Mucosa of descending colon (tissue), 3 donors: ENCODE measurements around the gene FRMD1. TPM values are rescaled to one million over a fixed set of nuclear protein-coding genes. Genes with fewer than 3 reads are reported as not detected.
A peak's percentile ranks its signal among the peaks of the same experiment; 100 is the strongest.

Experiments used
- ATAC-seq: fragments of 200-7000 bp; cut with Tn5 transposase; one replicate; pipeline ENCODE4 v1.9.1; 2020; ENCODE audit warnings: mild to moderate bottlenecking, moderate library complexity
- DNase-seq, 3 donors: peaks; one replicate each; pipeline ENCODE4 v3.0.0-alpha.2; 2020
- H3K36me3 ChIP-seq: fragments of 200-600 bp; one replicate; pipeline ENCODE4 v1.8.0; 2021; ENCODE audit warnings: low read depth, mild to moderate bottlenecking
- H3K4me1 ChIP-seq: fragments of 200-600 bp; one replicate; pipeline ENCODE4 v1.8.0; 2021; ENCODE audit warnings: low read depth, mild to moderate bottlenecking
- H3K4me3 ChIP-seq: fragments of 200-600 bp; one replicate; pipeline ENCODE4 v1.8.0; 2021; ENCODE audit warnings: mild to moderate bottlenecking
- H3K9me3 ChIP-seq: fragments of 200-600 bp; one replicate; pipeline ENCODE4 v1.8.0; 2021; ENCODE audit warnings: mild to moderate bottlenecking
- CTCF ChIP-seq: fragments of 200-600 bp; IDR thresholded peaks from one replicate; pipeline ENCODE4 v1.8.0; 2022; ENCODE audit warnings: antibody characterized with exemption, mild to moderate bottlenecking
- intact Hi-C, 2 donors: fragments of 100-400 bp; cut with DNase I in 1 of 2; cut with micrococcal nuclease in 1 of 2; formaldehyde crosslinking; loops; one replicate each; pipeline versions ENCODE4 v1.11.0 to v1.11.1; 2022; cut with DNase I, micrococcal nuclease
- total RNA-seq, 3 donors: library from RNA; stranded (reverse); fragmentation: NEBNext Ultra II Directional in 2 of 3; extraction: Animal tissue kit (Norgen Biotek cat#: 25700) in 2 of 3; gene quantifications; one replicate each; pipeline versions ENCODE4 v1.2.1 to v1.2.4, GENCODE V29; 2021 to 2023
- donor health status: DM: no; HTN: no; CAD: no; lungs with moderate emphysema.
- donor health status: DM: no; HTN: no; CAD: no.
- donor health status: DM: no; HTN: yes; CAD: no.

Gene FRMD1
- total RNA-seq, 3 donors from 2014 or later = 14.3 to 57.5 (median 17.1) TPM

DNA sequence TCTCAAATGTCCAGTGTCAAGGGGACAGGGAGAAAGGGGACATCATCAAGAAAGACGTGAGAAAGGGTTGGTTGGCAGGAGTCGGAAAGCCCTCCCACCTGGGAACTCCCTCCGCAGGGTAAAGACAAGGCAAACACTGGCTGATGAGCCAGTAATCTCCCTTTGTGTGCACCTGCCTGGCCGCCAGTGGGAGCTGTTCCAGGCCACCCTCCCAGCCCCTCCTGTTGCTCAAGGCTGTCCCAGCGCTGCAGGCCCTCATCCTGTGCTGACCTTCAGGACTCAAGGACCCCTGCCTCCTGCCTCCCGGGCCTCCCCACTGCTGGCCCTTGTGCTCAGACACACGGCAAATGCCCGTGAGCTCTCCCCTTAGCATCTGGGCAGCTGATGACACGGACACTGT lies 7.4 kb downstream of the FRMD1 start:
- intact Hi-C loops = no loop called here
- Histone ChIP-seq H3K4me1 (no peaks in the 10 kb centered on the region), H3K4me3 (no peak overlapping the region), H3K36me3 (peaks cover 2% of the 10 kb centered on the region), H3K9me3 (no peaks in the 10 kb centered on the region)
- TF ChIP-seq CTCF = no peak
- peak; percentile 68 for ATAC-seq
- no peak for DNase-seq

- Histone ChIP-seq H3K9me3 (no peaks in the 10 kb centered on the region), H3K4me1 (no peaks in the 10 kb centered on the region), H3K36me3 (peaks cover 2% of the 10 kb centered on the region), H3K4me3 (no peak overlapping the region)
- intact Hi-C loops = no loop called here
- TF ChIP-seq CTCF = no peak
- ATAC-seq (no peak), DNase-seq (no peak)
Measured at GRCh38 chr6:168070804-168071203, 8.2 kb downstream of the FRMD1 start.

DNA sequence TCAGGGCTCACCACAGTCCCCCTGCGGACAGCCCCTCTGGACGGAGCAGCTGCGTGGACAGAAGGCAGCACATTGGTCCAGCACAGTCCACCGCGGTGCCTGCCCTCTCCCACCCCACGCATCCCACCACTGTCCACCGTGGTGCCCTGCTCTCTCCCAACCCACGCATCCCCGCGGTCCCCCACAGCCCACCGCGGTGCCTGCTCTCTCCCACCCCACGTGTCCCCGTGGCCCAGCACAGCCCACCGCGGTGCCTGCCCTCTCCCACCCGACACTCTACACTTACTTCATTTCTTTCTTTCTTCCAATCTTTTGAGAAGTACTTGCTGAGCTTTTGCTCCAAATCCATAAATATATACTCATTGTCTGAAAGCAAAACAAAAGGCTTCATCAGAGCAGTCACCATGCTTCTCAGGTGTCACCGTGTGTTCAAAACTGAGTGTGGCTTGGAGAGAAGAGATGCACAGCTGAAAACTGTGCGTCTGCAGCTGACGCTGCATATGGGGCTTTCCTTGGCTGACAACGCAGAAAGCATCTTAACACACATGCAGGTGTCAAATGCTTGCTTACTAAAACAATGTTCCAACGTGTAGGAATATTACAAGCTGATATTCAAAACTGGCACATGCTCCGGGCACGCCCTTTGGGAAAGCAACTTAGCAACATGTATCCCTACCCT lies 11.8 kb downstream of the FRMD1 start:
- no peak for TF ChIP-seq CTCF
- ATAC-seq = no peak
- H3K36me3 ChIP-seq = no peaks in the 10 kb centered on the region

DNA sequence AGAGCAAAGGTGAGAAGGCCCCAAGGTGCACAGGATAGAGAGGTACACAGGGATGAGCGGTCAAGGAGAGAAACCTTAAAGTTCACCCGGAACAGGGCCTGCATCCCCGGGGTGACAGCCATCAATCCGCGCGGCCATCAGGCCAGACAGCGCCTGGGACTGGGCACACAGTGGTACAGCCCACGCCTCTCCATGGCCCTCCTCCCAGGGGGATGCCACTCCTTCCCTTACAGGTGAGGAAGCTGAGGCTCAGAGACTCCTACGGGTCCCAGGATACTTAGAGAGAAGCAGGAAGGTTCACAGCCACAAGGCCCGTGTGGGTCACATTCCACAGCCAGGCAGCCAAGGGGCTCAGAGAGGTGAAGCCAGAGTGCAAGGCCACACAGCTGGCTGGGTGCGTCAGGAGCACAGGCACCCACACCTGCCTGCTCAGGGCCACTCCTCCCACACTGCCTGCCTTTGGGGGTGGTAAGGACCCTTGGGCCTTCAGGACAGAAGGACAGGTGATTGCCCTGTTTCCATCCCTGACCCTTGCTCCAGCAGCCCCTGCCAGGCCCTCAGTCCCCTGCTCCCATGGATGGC lies 14.7 kb downstream of the FRMD1 start:
- DNase-seq (no peak), ATAC-seq (no peak)
- Histone ChIP-seq H3K36me3 (no peaks in the 10 kb centered on the region), H3K9me3 (no peaks in the 10 kb centered on the region), H3K4me3 (no peak overlapping the region), H3K4me1 (no peaks in the 10 kb centered on the region)
- no peak for TF ChIP-seq CTCF
- intact Hi-C loops = loop anchor here in 1 of 2 donors (5.0 kb wide), 1 partner anchor 53 kb away; no protein-coding TSS in a partner anchor

More for the DNA sequence above, 11.8 kb downstream of the FRMD1 start:
- intact Hi-C loops = no loop called here
- no peaks in the 10 kb centered on the region for H3K9me3 ChIP-seq
- no peak for DNase-seq
- no peaks in the 10 kb centered on the region for H3K4me1 ChIP-seq
- H3K4me3 ChIP-seq = no peak overlapping the region

- intact Hi-C loops = loop anchor here in 1 of 2 donors (5.0 kb wide), 1 partner anchor 54 kb away; no protein-coding TSS in a partner anchor
- ATAC-seq (no peak), DNase-seq (no peak)
- no peaks in the 10 kb centered on the region for H3K36me3 ChIP-seq
- no peaks in the 10 kb centered on the region for H3K4me1 ChIP-seq
- TF ChIP-seq CTCF = no peak
- no peak overlapping the region for H3K4me3 ChIP-seq
- H3K9me3 ChIP-seq = no peaks in the 10 kb centered on the region
Measured at GRCh38 chr6:168063431-168063830, 15.6 kb downstream of the FRMD1 start.
